B cell (primary cell): Measurements from ENCODE around the gene MOV10L1. TPM values are rescaled to one million over a fixed set of nuclear protein-coding genes. Genes with fewer than 3 reads are reported as not detected.

Experiments used
- ATAC-seq: fragments of 200-7000 bp; cut with Tn5 transposase; one replicate; pipeline ENCODE4 v1.10.0; 2021; ENCODE audit warnings: low read depth, mild to moderate bottlenecking, moderate number of reproducible peaks, moderate library complexity
- CTCF ChIA-PET: fragments of 350-600 bp; sonication (Branson Sonifier 250); formaldehyde crosslinking; loops from one replicate; lab custom pipeline; 2021; ENCODE audit warnings: antibody characterized with exemption, inconsistent platforms; lab: Charles Lee
- POLR2A ChIA-PET: fragments of 350-600 bp; sonication (Branson Sonifier 250); formaldehyde crosslinking; loops from one replicate; lab custom pipeline; 2021; ENCODE audit warnings: antibody characterized with exemption; lab: Charles Lee
- DNase-seq: peaks from one replicate; pipeline ENCODE4 v3.0.0; 2013
- H2AFZ ChIP-seq: 2 replicates; pipeline ENCODE4 v1.6.1; 2012; ENCODE audit warnings: mild to moderate bottlenecking, low read depth, low read length; ENCODE audit not compliant: insufficient read depth, poor library complexity, severe bottlenecking
- H3K27ac ChIP-seq, 2 donors: 1 replicate in 1 of 2; 2 replicates in 1 of 2; pipeline ENCODE4 v1.5.1; 2012 to 2013; ENCODE audit warnings: low read length in 2 of 2, mild to moderate bottlenecking in 2 of 2, moderate library complexity in 1 of 2
- H3K27me3 ChIP-seq, 4 experiments: fragments of 200-600 bp in 1 of 4; sonication (generic) in 1 of 4; replicated peaks in 1 of 4; 1 replicate in 2 of 4; 2 replicates in 2 of 4; pipeline versions ENCODE4 v1.6.1 to v1.7.0; 2013 to 2016; ENCODE audit warnings: low read length in 3 of 4, mild to moderate bottlenecking in 2 of 4, mixed read lengths in 1 of 4, moderate library complexity in 1 of 4; ENCODE audit not compliant: insufficient read depth in 4 of 4, control insufficient read depth in 3 of 4; ENCODE audit errors: control extremely low read depth in 1 of 4
- H3K36me3 ChIP-seq, 2 experiments: replicated peaks in 1 of 2; 1 replicate in 1 of 2; 2 replicates in 1 of 2; pipeline versions ENCODE4 v1.6.1 to v1.7.1; 2013; ENCODE audit warnings: low read length in 1 of 2; ENCODE audit not compliant: insufficient read depth in 2 of 2, control insufficient read depth in 1 of 2; ENCODE audit errors: control extremely low read depth in 1 of 2, extremely low read depth in 1 of 2
- H3K4me1 ChIP-seq, 2 donors: fragments of 200-600 bp in 1 of 2; sonication (generic) in 1 of 2; 1 replicate in 1 of 2; 2 replicates in 1 of 2; pipeline versions ENCODE4 v1.5.1 to v1.6.1; 2013 to 2017; ENCODE audit warnings: low read length in 2 of 2; ENCODE audit not compliant: control insufficient read depth in 2 of 2, insufficient read depth in 2 of 2
- H3K4me2 ChIP-seq: replicated peaks from 2 replicates; pipeline ENCODE3; 2012; ENCODE audit warnings: mild to moderate bottlenecking, low read depth, low read length; ENCODE audit not compliant: poor library complexity, severe bottlenecking
- H3K4me3 ChIP-seq, 5 experiments: fragments of 200-600 bp in 1 of 5; sonication (generic) in 1 of 5; 1 replicate in 3 of 5; 2 replicates in 2 of 5; pipeline versions ENCODE4 v1.5.1 to v1.7.0; 2011 to 2016; ENCODE audit warnings: low read length in 4 of 5, mild to moderate bottlenecking in 4 of 5, low read depth in 2 of 5, control low read depth in 1 of 5, moderate library complexity in 1 of 5; ENCODE audit not compliant: insufficient read depth in 1 of 5; ENCODE audit errors: control extremely low read depth in 1 of 5, extremely low read depth in 1 of 5
- H3K79me2 ChIP-seq: fragments of 200-600 bp; sonication (generic); one replicate; pipeline ENCODE4 v1.6.0; 2016; ENCODE audit warnings: low read length; ENCODE audit not compliant: control insufficient read depth, insufficient read depth
- H3K9ac ChIP-seq: fragments of 200-600 bp; sonication (generic); 2 replicates; pipeline ENCODE4 v1.6.1; 2017; ENCODE audit warnings: mild to moderate bottlenecking, low read length, moderate library complexity
- H3K9me3 ChIP-seq, 3 donors: one replicate each; pipeline versions ENCODE4 v1.6.1 to v1.7.1; 2013; ENCODE audit warnings: low read length in 2 of 3; ENCODE audit not compliant: control insufficient read depth in 2 of 3, insufficient read depth in 1 of 3; ENCODE audit errors: control extremely low read depth in 1 of 3
- H4K20me1 ChIP-seq: 2 replicates; pipeline ENCODE4 v1.6.0; 2012; ENCODE audit warnings: mild to moderate bottlenecking, low read length; ENCODE audit not compliant: insufficient read depth, control insufficient read depth, poor library complexity, severe bottlenecking
- H3K27ac Mint-ChIP-seq: one replicate; pipeline ENCODE4 v1.8.0; 2021; ENCODE audit warnings: mixed read lengths
- H3K27me3 Mint-ChIP-seq: one replicate; pipeline ENCODE4 v1.8.0; 2021; ENCODE audit warnings: mixed read lengths
- H3K4me1 Mint-ChIP-seq: one replicate; pipeline ENCODE4 v1.8.0; 2021; ENCODE audit warnings: mixed read lengths
- H3K4me3 Mint-ChIP-seq: one replicate; pipeline ENCODE4 v1.8.0; 2021; ENCODE audit warnings: mixed read lengths
- H3K9me3 Mint-ChIP-seq: one replicate; pipeline ENCODE4 v1.8.0; 2022; ENCODE audit warnings: mixed read lengths; ENCODE audit not compliant: insufficient read depth
- CTCF ChIP-seq: fragments of 200-600 bp; IDR thresholded peaks from one replicate; pipeline ENCODE4 v1.8.0; 2022; ENCODE audit warnings: antibody characterized with exemption, mild to moderate bottlenecking
- EZH2 ChIP-seq: IDR thresholded peaks from 2 replicates; pipeline ENCODE4 v1.6.1; 2012; ENCODE audit warnings: borderline replicate concordance, low read depth, mild to moderate bottlenecking, moderate library complexity, low read length; ENCODE audit not compliant: insufficient read depth, poor library complexity, severe bottlenecking
- WGBS: methylation state at CpG from one replicate; pipeline ENCODE4 v1.1.5; 2013; ENCODE audit warnings: missing lambda C conversion rate; ENCODE audit not compliant: insufficient coverage; 5-methylcytosine and 5-hydroxymethylcytosine counted together
- intact Hi-C: fragments of 100-400 bp; cut with micrococcal nuclease; formaldehyde crosslinking; loops from one replicate; pipeline ENCODE4 v1.10.0; 2022
- polyA plus RNA-seq: library from polyadenylated mRNA; depleted of rRNA; stranded (reverse); fragments of >200 nt; gene quantifications from 2 replicates; pipeline ENCODE4 v1.2.3, GENCODE V29; 2012
- total RNA-seq, 2 donors: library from RNA; stranded (reverse); fragments of 120-200 nt in 1 of 2; gene quantifications; 1 replicate in 1 of 2; 2 replicates in 1 of 2; pipeline versions ENCODE4 v1.2.3 to v1.2.4, GENCODE V29; 2013 to 2022

MOV10L1 gene
- total and polyA plus RNA-seq, 2 donors (not counting 1 experiment from before 2014, with no cell fraction given), result not detected

GRCh38 chr22:50150161-50151129, 60.6 kb downstream of the MOV10L1 start:
- no peak for ATAC-seq
- ChIA-PET POLR2A (interaction anchor here (0.7 to 1.2 kb wide), 3 partner anchors 37 to 377 kb away, joined by 3 to 4 read pairs (median 4); no protein-coding TSS in a partner anchor), CTCF (interaction anchor here (0.9 to 6.0 kb wide), 10 partner anchors 14 to 181 kb away, joined by 3 to 75 read pairs (median 8); no protein-coding TSS in a partner anchor)

GRCh38 chr22:50151571-50152537, 62.0 kb downstream of the MOV10L1 start:
- peaks cover 7% of the 10 kb centered on the region for H3K4me1 Mint-ChIP-seq
- no peaks in the 10 kb centered on the region for H3K27me3 Mint-ChIP-seq
- no peak for TF ChIP-seq CTCF
- TF ChIP-seq EZH2, result no peak
- H4K20me1 ChIP-seq, result no peaks in the 10 kb centered on the region
- no peak overlapping the region for H3K4me3 ChIP-seq
- ChIA-PET CTCF (interaction anchor here (0.6 to 6.0 kb wide), 5 partner anchors 39 to 202 kb away, joined by 3 to 75 read pairs (median 10); no protein-coding TSS in a partner anchor), POLR2A (interaction anchor here (0.6 to 0.9 kb wide), 2 partner anchors 41 to 57 kb away, joined by 3 to 5 read pairs; no protein-coding TSS in a partner anchor)
- H3K36me3 ChIP-seq, result no peaks in the 10 kb centered on the region
- H3K27me3 ChIP-seq, result peaks cover 0 to under 1% (median 0%) of the 10 kb centered on the region in 4 experiments
- H3K4me2 ChIP-seq, result no peak overlapping the region
- H3K9me3 Mint-ChIP-seq, result no peaks in the 10 kb centered on the region
- no peaks in the 10 kb centered on the region for H3K9me3 ChIP-seq
- DNase-seq (no peak), ATAC-seq (no peak)
- H2AFZ ChIP-seq, result no peak overlapping the region
- H3K27ac ChIP-seq, result no peak overlapping the region
- H3K4me3 Mint-ChIP-seq, result no peak overlapping the region
- peak overlapping the region; percentile 7 for H3K27ac Mint-ChIP-seq
- no peak overlapping the region for H3K9ac ChIP-seq
- intact Hi-C loops, result no loop called here
- no peaks in the 10 kb centered on the region for H3K79me2 ChIP-seq
- peaks cover 3 to 8% of the 10 kb centered on the region in 2 donors for H3K4me1 ChIP-seq
- WGBS, result 90% methylated on average over 33 of the region's 33 CpGs

More at GRCh38 chr22:50150161-50151129, 60.6 kb downstream of the MOV10L1 start:
- H3K79me2 ChIP-seq, result no peaks in the 10 kb centered on the region
- no peak overlapping the region for H3K4me2 ChIP-seq
- H3K4me1 Mint-ChIP-seq, result peaks cover 7% of the 10 kb centered on the region
- H3K4me1 ChIP-seq, result peaks cover 3 to 8% of the 10 kb centered on the region in 2 donors
- H3K27me3 Mint-ChIP-seq, result peaks cover 2% of the 10 kb centered on the region
- no peak overlapping the region for H3K4me3 ChIP-seq
- H3K27ac ChIP-seq, result no peak overlapping the region
- peak overlapping the region; percentile 10 for H3K27ac Mint-ChIP-seq
- H2AFZ ChIP-seq, result no peak overlapping the region
- intact Hi-C loops, result no loop called here
- no peak overlapping the region for H3K9ac ChIP-seq
- peaks cover 0 to 3% (median 0%) of the 10 kb centered on the region in 4 experiments for H3K27me3 ChIP-seq
- no peak for TF ChIP-seq EZH2
- no peak overlapping the region for H3K4me3 Mint-ChIP-seq
- H3K36me3 ChIP-seq, result no peaks in the 10 kb centered on the region
- H4K20me1 ChIP-seq, result no peaks in the 10 kb centered on the region
- H3K9me3 Mint-ChIP-seq, result no peaks in the 10 kb centered on the region
- H3K9me3 ChIP-seq, result no peaks in the 10 kb centered on the region
- no peak for DNase-seq
- 95% methylated on average over 32 of the region's 35 CpGs for WGBS
